Right lobe of liver (tissue), 6 donors: ENCODE results near the gene SAMD4A. TPM values are rescaled to one million over a fixed set of nuclear protein-coding genes. Genes with fewer than 3 reads are reported as not detected.

Experiments used
- ATAC-seq, 4 donors: fragments of 200-7000 bp; cut with Tn5 transposase; one replicate each; pipeline ENCODE4 v1.9.1; 2020; ENCODE audit warnings: mild to moderate bottlenecking in 4 of 4, moderate library complexity in 4 of 4
- DNase-seq, 3 donors: peaks; one replicate each; pipeline ENCODE4 v3.0.0-alpha.2; 2020
- H3K27ac ChIP-seq, 3 donors: fragments of 200-600 bp; one replicate each; pipeline ENCODE4 v1.8.0; 2022
- H3K27me3 ChIP-seq, 2 donors: fragments of 200-600 bp; one replicate each; pipeline ENCODE4 v1.8.0; 2022
- H3K36me3 ChIP-seq, 4 donors: fragments of 200-600 bp; sonication (generic) in 1 of 4; one replicate each; pipeline versions ENCODE4 v1.5.1 to v1.8.0; 2017 to 2022; ENCODE audit warnings: control low read depth in 1 of 4
- H3K4me1 ChIP-seq, 4 donors: fragments of 200-600 bp; sonication (generic) in 1 of 4; one replicate each; pipeline versions ENCODE4 v1.5.1 to v1.8.0; 2017 to 2022; ENCODE audit warnings: control low read depth in 1 of 4
- H3K4me3 ChIP-seq, 3 donors: fragments of 200-600 bp; one replicate each; pipeline ENCODE4 v1.8.0; 2022
- H3K9me3 ChIP-seq, 4 donors: fragments of 200-600 bp; sonication (generic) in 1 of 4; one replicate each; pipeline versions ENCODE4 v1.5.1 to v1.8.0; 2017 to 2022; ENCODE audit warnings: control low read depth in 1 of 4
- POLR2A ChIP-seq: fragments of 450-650 bp; IDR thresholded peaks from one replicate; pipeline ENCODE4 v1.6.1; 2017; ENCODE audit warnings: antibody characterized with exemption, mild to moderate bottlenecking
- WGBS: methylation state at CpG from one replicate; pipeline ENCODE4 v1.1.6; 2018; ENCODE audit warnings: low coverage, low lambda C conversion rate; ENCODE audit not compliant: insufficient coverage; ENCODE audit errors: missing lambda C conversion rate; 5-methylcytosine and 5-hydroxymethylcytosine counted together
- intact Hi-C, 2 donors: fragments of 100-400 bp; cut with DNase I; formaldehyde crosslinking; loops; one replicate each; pipeline versions ENCODE4 v1.11.2 to v1.14.1; 2022
- total RNA-seq, 6 experiments: library from RNA; depleted of rRNA in 2 of 6; stranded (reverse); fragments of >200 nt in 2 of 6; fragmentation: NEBNext Ultra II Directional in 3 of 6; extraction: Animal tissue kit (Norgen Biotek cat#: 25700) in 3 of 6; gene quantifications; one replicate each; pipeline versions ENCODE4 v1.1.0 to v1.2.4, GENCODE V29; 2016 to 2023
- TF ChIP-seq, protein P1 (sequence below), 4 donors: fragments of 200-600 bp in 3 of 4; fragments of 450-650 bp in 1 of 4; IDR thresholded peaks; one replicate each; pipeline versions ENCODE4 v1.5.1 to v1.8.0; 2016 to 2022; ENCODE audit warnings: antibody characterized with exemption in 4 of 4, mild to moderate bottlenecking in 2 of 4
- donor health status: DM: no; HTN: yes; CAD: no.
- donor health status: DM: no; HTN: no; CAD: no.
- donor health status: DM: no; HTN: no; CAD: no.
- donor health status: DM: no; HTN: yes; CAD: no.
- donor health status: DM: no; HTN: yes; CAD: no.

Gene SAMD4A
- total RNA-seq, 6 experiments from 2014 or later = 16.7 to 31.9 (median 21.1) TPM

- DNase-seq = no peak
- intact Hi-C loops = no loop called here
- Histone ChIP-seq H3K36me3 (peaks cover 0 to 29% (median 0%) of the 10 kb centered on the region in 4 donors), H3K27ac (no peak overlapping the region), H3K4me1 (peaks cover 0 to 7% (median 0%) of the 10 kb centered on the region in 4 donors), H3K27me3 (no peaks in the 10 kb centered on the region), H3K4me3 (no peak overlapping the region), H3K9me3 (no peaks in the 10 kb centered on the region)
- no peak for ATAC-seq
- TF ChIP-seq, protein P1, sequence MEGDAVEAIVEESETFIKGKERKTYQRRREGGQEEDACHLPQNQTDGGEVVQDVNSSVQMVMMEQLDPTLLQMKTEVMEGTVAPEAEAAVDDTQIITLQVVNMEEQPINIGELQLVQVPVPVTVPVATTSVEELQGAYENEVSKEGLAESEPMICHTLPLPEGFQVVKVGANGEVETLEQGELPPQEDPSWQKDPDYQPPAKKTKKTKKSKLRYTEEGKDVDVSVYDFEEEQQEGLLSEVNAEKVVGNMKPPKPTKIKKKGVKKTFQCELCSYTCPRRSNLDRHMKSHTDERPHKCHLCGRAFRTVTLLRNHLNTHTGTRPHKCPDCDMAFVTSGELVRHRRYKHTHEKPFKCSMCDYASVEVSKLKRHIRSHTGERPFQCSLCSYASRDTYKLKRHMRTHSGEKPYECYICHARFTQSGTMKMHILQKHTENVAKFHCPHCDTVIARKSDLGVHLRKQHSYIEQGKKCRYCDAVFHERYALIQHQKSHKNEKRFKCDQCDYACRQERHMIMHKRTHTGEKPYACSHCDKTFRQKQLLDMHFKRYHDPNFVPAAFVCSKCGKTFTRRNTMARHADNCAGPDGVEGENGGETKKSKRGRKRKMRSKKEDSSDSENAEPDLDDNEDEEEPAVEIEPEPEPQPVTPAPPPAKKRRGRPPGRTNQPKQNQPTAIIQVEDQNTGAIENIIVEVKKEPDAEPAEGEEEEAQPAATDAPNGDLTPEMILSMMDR (IDR thresholded peaks at IDR 0.05) = no peak
- no peak for TF ChIP-seq POLR2A
- 93% methylated on average over 3 of the region's 6 CpGs for WGBS
Measured at GRCh38 chr14:54792288-54792687, 225.4 kb downstream of the SAMD4A start.

- intact Hi-C loops = no loop called here
- 50% methylated on average over 1 of the region's 1 CpG for WGBS
Measured at GRCh38 chr14:54794159-54794558, 227.2 kb downstream of the SAMD4A start.

DNA sequence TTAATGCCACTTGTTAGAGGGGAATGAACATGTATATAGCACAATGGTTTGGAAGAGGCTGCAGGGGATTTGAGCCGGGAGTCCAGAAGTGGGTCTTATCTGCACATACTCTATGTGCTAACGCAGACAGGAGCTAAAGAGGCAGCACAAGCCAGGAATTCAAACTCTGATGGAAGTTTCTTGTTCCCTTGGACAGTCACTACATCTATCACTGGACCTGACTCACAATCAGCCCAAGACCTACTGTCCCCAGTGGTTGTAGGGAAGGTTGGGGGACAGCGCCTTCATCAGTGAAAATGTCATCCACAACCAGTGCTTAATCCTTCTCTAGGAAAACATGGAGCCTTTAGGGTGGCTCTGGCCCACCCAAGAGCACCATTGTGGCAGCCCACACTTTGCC lies 227.9 kb downstream of the SAMD4A start:
- Histone ChIP-seq H3K9me3 (no peaks in the 10 kb centered on the region), H3K4me1 (peaks cover 0 to 7% (median 0%) of the 10 kb centered on the region in 4 donors), H3K27me3 (no peaks in the 10 kb centered on the region), H3K4me3 (no peak overlapping the region), H3K36me3 (peaks cover 0 to 18% (median 0%) of the 10 kb centered on the region in 4 donors), H3K27ac (no peak overlapping the region)
- ATAC-seq (no peak), DNase-seq (no peak)
- WGBS = 93% methylated on average over 3 of the region's 3 CpGs
- intact Hi-C loops = no loop called here
- TF ChIP-seq POLR2A = no peak
- TF ChIP-seq, protein P1 (IDR thresholded peaks at IDR 0.05) = no peak

More at GRCh38 chr14:54794159-54794558, 227.2 kb downstream of the SAMD4A start:
- no peak for TF ChIP-seq POLR2A
- TF ChIP-seq, protein P1 (IDR thresholded peaks at IDR 0.05) = no peak
- Histone ChIP-seq H3K27me3 (no peaks in the 10 kb centered on the region), H3K27ac (no peak overlapping the region), H3K4me1 (peaks cover 0 to 7% (median 0%) of the 10 kb centered on the region in 4 donors), H3K4me3 (no peak overlapping the region), H3K36me3 (peaks cover 0 to 24% (median 0%) of the 10 kb centered on the region in 4 donors), H3K9me3 (no peaks in the 10 kb centered on the region)
- no peak for ATAC-seq
- no peak for DNase-seq

GRCh38 chr14:54796961-54797360 lies 230.0 kb downstream of the SAMD4A start:
- no peaks in the 10 kb centered on the region for H3K4me1 ChIP-seq
- H3K36me3 ChIP-seq = peaks cover 0 to 8% (median 0%) of the 10 kb centered on the region in 4 donors
- ATAC-seq (no peak), DNase-seq (peak in 1 of 3 donors; percentile 6)
- H3K9me3 ChIP-seq = no peaks in the 10 kb centered on the region
- no peak overlapping the region for H3K4me3 ChIP-seq
- no peaks in the 10 kb centered on the region for H3K27me3 ChIP-seq
- H3K27ac ChIP-seq = no peak overlapping the region
- no peak for TF ChIP-seq POLR2A
- TF ChIP-seq, protein P1 (IDR thresholded peaks at IDR 0.05) = no peak
- intact Hi-C loops = no loop called here

- H3K9me3 ChIP-seq = no peaks in the 10 kb centered on the region
- intact Hi-C loops = no loop called here
- H3K4me3 ChIP-seq = no peak overlapping the region
- WGBS = 87% methylated on average over 3 of the region's 6 CpGs
- no peak for TF ChIP-seq POLR2A
- TF ChIP-seq, protein P1 (IDR thresholded peaks at IDR 0.05) = no peak
- no peaks in the 10 kb centered on the region for H3K27me3 ChIP-seq
- DNase-seq (peak in 1 of 3 donors; percentile 33), ATAC-seq (peak in 1 of 4 donors; percentile 14)
- H3K4me1 ChIP-seq = no peaks in the 10 kb centered on the region
- H3K27ac ChIP-seq = no peak overlapping the region
- peaks cover 0 to 5% (median 0%) of the 10 kb centered on the region in 4 donors for H3K36me3 ChIP-seq
Measured at GRCh38 chr14:54797556-54797955, 230.6 kb downstream of the SAMD4A start.
